Fibroblast of pulmonary artery (primary cell): ENCODE data around the gene ZNF580.

Experiments
- DNase-seq: peaks from one replicate; pipeline ENCODE4 v3.0.0-alpha.2; 2010; ENCODE audit warnings: low read depth
- H3K4me3 ChIP-seq: replicated peaks from 2 replicates; pipeline ENCODE4 v1.5.1; 2011; ENCODE audit warnings: low read depth, mild to moderate bottlenecking, control low read depth, low read length, moderate library complexity
- TF ChIP-seq, protein P1 (sequence below): IDR thresholded peaks from 2 replicates; pipeline ENCODE4 v1.5.1; 2011; ENCODE audit warnings: mild to moderate bottlenecking, control low read depth, low read length, inconsistent platforms; ENCODE audit errors: missing control alignments

Gene ZNF580

DNA sequence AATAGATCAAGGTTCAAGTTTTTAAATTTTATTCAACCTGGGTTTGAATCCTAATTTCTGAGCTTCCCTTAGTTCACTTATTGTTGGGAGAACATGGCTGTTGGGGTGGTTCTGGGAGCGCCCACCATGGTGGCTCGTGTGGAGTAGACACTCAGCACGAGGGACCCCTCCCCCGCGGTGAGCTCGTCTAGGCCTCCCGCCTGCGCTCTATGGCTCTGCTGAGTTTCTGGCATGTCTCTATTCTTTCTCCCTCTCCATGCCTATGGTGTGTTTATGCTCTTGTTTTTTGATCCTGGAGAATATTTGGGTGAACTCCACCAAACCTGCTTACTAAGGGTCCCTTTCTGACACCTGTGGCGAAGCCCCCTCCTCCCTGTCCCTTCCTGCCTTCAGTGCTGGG is 32.7 kb downstream of the ZNF580 start:
- DNase-seq: no peak
- TF ChIP-seq, protein P1, sequence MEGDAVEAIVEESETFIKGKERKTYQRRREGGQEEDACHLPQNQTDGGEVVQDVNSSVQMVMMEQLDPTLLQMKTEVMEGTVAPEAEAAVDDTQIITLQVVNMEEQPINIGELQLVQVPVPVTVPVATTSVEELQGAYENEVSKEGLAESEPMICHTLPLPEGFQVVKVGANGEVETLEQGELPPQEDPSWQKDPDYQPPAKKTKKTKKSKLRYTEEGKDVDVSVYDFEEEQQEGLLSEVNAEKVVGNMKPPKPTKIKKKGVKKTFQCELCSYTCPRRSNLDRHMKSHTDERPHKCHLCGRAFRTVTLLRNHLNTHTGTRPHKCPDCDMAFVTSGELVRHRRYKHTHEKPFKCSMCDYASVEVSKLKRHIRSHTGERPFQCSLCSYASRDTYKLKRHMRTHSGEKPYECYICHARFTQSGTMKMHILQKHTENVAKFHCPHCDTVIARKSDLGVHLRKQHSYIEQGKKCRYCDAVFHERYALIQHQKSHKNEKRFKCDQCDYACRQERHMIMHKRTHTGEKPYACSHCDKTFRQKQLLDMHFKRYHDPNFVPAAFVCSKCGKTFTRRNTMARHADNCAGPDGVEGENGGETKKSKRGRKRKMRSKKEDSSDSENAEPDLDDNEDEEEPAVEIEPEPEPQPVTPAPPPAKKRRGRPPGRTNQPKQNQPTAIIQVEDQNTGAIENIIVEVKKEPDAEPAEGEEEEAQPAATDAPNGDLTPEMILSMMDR: no peak
- no peak overlapping the region for H3K4me3 ChIP-seq

DNA sequence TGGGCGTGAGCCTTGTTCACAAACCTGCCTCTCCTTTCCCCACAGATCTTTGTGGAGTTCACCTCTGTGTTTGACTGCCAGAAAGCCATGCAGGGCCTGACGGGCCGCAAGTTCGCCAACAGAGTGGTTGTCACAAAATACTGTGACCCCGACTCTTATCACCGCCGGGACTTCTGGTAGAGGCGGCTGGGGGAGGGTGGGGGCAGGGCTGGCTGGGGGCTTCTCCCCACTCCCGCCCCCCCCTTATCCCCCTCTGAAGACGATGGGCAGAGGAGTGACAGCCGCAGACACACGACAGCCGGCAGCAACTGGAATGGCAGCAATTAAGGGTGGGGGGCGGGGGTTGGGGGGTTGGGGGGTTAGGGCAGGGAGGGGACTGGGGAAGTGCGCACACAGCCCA is 33.1 kb downstream of the ZNF580 start:
- no peak overlapping the region for H3K4me3 ChIP-seq
- TF ChIP-seq, protein P1: no peak
- no peak for DNase-seq

DNA sequence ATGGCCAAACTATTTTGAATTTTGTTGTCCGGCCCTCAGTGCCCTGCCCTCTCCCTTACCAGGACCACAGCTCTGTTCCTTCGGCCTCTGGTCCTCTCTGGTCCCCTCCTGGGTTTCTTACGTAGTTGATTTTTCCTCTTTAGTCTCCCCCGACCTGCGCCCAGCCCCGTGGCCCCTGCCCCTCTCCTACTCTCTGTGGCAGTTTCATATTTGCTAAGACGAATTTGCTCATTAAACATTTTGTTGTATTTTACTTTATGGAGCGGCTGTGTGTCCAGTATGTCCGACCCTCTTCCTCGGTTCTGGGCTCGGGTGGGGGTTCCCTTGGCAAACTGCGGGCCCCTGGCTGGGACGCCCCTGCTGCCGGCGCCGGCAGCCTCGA is 33.6 kb downstream of the ZNF580 start:
- TF ChIP-seq, protein P1: no peak
- no peak for DNase-seq
- H3K4me3 ChIP-seq: peak overlapping the region; percentile 93

DNA sequence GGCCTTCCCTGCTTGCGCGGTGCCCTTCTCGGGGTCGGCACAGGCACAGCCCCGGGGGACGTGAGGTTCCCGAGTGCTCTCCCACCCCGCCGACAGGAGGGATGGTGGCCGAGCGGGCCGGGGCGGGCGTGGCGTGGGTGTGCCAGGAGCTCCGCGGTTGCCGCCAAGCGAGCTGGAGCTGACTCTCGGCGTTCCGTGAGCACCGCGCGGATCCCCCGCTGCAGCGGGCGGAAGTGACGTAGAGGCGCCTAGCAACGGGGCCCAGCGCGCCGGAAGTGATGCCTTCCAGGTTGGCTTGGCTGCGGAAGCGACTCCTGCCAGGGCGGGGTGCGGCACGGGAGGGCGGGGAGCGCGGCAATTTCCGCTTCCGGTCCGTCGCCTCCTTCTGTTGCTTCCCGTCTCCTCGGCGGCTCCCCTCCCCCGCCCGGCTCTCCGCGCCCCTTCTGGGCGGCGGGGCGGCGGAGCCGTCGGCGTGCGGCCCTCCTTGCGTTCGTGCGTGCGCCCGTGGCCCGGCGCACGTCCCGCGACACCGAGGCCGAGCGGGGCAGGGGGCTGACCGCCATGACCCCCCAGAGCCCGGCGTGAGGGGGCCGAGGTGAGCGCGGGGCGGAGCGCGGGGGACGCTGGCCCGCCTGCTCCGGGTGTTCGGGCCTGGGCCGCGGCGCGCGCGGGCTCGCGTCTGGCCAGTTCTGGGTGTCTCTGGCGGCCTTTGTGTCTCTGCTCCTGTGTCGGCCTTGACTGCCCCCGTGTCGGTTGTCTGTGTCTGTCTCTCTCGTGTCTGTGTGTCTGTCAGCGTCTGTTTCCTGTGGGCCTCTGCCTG is 34.2 kb downstream of the ZNF580 start, which contains the start of gene EPN1:
TSS of gene EPN1 (plus strand) at position 386 of the 820 bp plus-strand sequence. CDS start 3,402 bp downstream, outside the sequence.
- H3K4me3 ChIP-seq: peak within 1 kb of the TSS; percentile 93
- peak; percentile 96 for DNase-seq
- TF ChIP-seq, protein P1: no peak

GRCh38 chr19:55675661-55676354 is 35.0 kb downstream of the ZNF580 start:
- no peak for DNase-seq
- TF ChIP-seq, protein P1: no peak
- H3K4me3 ChIP-seq: peak overlapping the region; percentile 93

DNA sequence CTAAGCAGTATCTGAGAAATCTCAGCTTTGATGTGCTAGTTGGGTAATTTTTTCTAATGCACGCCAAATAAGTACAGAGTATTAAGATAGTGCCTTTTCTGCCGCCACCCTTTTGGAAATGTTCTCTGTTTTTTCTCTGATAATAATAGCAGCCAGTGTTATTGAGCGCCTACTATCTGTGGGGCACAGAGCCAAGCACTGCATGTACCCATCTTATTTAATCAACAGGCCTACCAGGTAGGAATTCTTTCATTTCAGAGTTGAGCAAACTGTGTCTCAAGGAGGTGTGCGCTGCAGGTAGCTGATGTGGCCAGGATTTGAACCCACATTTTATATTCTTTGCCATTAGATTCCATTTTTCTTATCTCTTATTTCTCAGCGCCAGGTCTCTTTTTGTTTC is 35.6 kb downstream of the ZNF580 start:
- TF ChIP-seq, protein P1: peak; percentile 22
- DNase-seq: peak; percentile 31
- H3K4me3 ChIP-seq: peak overlapping the region; percentile 93
